OCI-LY3 (cell line): ENCODE measurements around the gene SGO2.

ENCODE experiments used
- H2AFZ ChIP-seq: fragments of 200-600, 300-600 bp; shearing (Covaris generic); 2 replicates; pipeline ENCODE4 v1.6.0; 2014; ENCODE audit warnings: antibody characterized with exemption, low read depth, low read length
- H3K27ac ChIP-seq: fragments of 200-600, 300-600 bp; sonication (generic); 2 replicates; pipeline ENCODE4 v1.5.1; 2014; ENCODE audit warnings: mild to moderate bottlenecking, low read length, moderate library complexity, mixed read lengths
- H3K27me3 ChIP-seq: fragments of 200-600, 300-600 bp; sonication (generic); 2 replicates; pipeline ENCODE4 v1.6.1; 2014; ENCODE audit warnings: low read depth, low read length, mixed read lengths
- H3K36me3 ChIP-seq: fragments of 200-600, 300-600 bp; sonication (generic); replicated peaks from 2 replicates; pipeline ENCODE3; 2014; ENCODE audit warnings: low read depth, low read length, mixed read lengths
- H3K4me1 ChIP-seq: fragments of 300-600, 200-600 bp; sonication (generic); 2 replicates; pipeline ENCODE4 v1.6.1; 2014; ENCODE audit warnings: low read length, mixed read lengths
- H3K4me2 ChIP-seq: fragments of 200-600, 300-600 bp; sonication (generic); 2 replicates; pipeline ENCODE4 v1.6.1; 2014; ENCODE audit warnings: low read length, mixed read lengths
- H3K4me3 ChIP-seq: fragments of 300-600, 200-600 bp; sonication (generic); 2 replicates; pipeline ENCODE4 v1.5.1; 2014; ENCODE audit warnings: antibody characterized with exemption, mild to moderate bottlenecking, low read length, moderate library complexity
- H3K79me2 ChIP-seq: fragments of 300-600, 200-600 bp; shearing (Covaris generic); 2 replicates; pipeline ENCODE4 v1.6.1; 2014; ENCODE audit warnings: mild to moderate bottlenecking, low read length, mixed read lengths
- H3K9ac ChIP-seq: fragments of 300-600, 200-600 bp; shearing (Covaris generic); 2 replicates; pipeline ENCODE4 v1.6.0; 2014; ENCODE audit warnings: mild to moderate bottlenecking, low read length, moderate library complexity
- H3K9me3 ChIP-seq: fragments of 200-600, 300-600 bp; shearing (Covaris generic); 2 replicates; pipeline ENCODE4 v1.6.1; 2014; ENCODE audit warnings: low read length, mixed read lengths; ENCODE audit not compliant: insufficient read depth
- H4K20me1 ChIP-seq: fragments of 200-600, 300-600 bp; sonication (generic); 2 replicates; pipeline ENCODE4 v1.6.1; 2016; ENCODE audit warnings: low read length, mixed read lengths; ENCODE audit not compliant: insufficient read depth
- EZH2phosphoT487 ChIP-seq: fragments of 200-600 bp; shearing (Covaris generic); IDR thresholded peaks from 2 replicates; pipeline ENCODE4 v1.6.1; 2018; ENCODE audit warnings: antibody characterized with exemption, mixed run types, low read depth
- TF ChIP-seq, protein P1 (sequence below): fragments of 200-600, 300-600 bp; sonication (generic); IDR thresholded peaks from 2 replicates; pipeline ENCODE4 v1.5.1; 2014; ENCODE audit warnings: antibody characterized with exemption, low read length, low read depth

The SGO2 gene

DNA sequence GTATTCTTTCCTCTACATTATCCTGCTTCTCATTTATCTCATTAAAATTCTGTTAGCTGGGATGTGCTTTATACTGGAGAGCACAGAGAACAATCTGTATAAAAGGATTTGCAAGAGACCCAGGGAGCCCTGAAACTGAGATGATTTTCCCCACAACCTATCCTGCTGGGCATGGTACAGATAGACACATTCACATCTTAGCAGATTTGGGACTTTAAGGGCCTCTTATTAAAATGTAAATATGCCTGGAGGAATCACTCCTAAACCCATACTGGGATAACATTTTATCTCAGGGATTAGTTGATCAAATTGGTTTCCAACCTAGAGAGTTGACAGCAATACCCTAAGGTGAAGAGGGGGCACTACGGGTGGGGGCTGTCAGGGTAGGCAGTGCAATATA is 105.3 kb downstream of the SGO2 start:
- no peak overlapping the region for H3K4me3 ChIP-seq
- H2AFZ ChIP-seq = no peak overlapping the region
- no peak overlapping the region for H3K9ac ChIP-seq
- TF ChIP-seq, protein P1, sequence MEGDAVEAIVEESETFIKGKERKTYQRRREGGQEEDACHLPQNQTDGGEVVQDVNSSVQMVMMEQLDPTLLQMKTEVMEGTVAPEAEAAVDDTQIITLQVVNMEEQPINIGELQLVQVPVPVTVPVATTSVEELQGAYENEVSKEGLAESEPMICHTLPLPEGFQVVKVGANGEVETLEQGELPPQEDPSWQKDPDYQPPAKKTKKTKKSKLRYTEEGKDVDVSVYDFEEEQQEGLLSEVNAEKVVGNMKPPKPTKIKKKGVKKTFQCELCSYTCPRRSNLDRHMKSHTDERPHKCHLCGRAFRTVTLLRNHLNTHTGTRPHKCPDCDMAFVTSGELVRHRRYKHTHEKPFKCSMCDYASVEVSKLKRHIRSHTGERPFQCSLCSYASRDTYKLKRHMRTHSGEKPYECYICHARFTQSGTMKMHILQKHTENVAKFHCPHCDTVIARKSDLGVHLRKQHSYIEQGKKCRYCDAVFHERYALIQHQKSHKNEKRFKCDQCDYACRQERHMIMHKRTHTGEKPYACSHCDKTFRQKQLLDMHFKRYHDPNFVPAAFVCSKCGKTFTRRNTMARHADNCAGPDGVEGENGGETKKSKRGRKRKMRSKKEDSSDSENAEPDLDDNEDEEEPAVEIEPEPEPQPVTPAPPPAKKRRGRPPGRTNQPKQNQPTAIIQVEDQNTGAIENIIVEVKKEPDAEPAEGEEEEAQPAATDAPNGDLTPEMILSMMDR = no peak
- no peak for TF ChIP-seq EZH2phosphoT487
- H3K27me3 ChIP-seq = no peaks in the 10 kb centered on the region
- H3K36me3 ChIP-seq = no peaks in the 10 kb centered on the region
- no peaks in the 10 kb centered on the region for H3K79me2 ChIP-seq
- no peak overlapping the region for H3K27ac ChIP-seq
- H3K4me1 ChIP-seq = no peaks in the 10 kb centered on the region
- H4K20me1 ChIP-seq = no peaks in the 10 kb centered on the region
- H3K4me2 ChIP-seq = no peak overlapping the region
- no peaks in the 10 kb centered on the region for H3K9me3 ChIP-seq
